Activated CD8-positive, alpha-beta T cell treated with anti-CD3 and anti-CD28 coated beads for 36 hours (primary cell): ENCODE measurements around the gene FBXO31. TPM values are rescaled to one million over a fixed set of nuclear protein-coding genes. Genes with fewer than 3 reads are reported as not detected.

Experiments used
- ATAC-seq: fragments of 200-7000 bp; cut with Tn5 transposase; one replicate; pipeline ENCODE4 v1.10.0; 2021; ENCODE audit warnings: mild to moderate bottlenecking, moderate library complexity
- CTCF ChIA-PET: fragments of 350-600 bp; sonication (Branson Sonifier 250); formaldehyde crosslinking; loops from one replicate; lab custom pipeline; 2021; ENCODE audit warnings: antibody characterized with exemption; lab: Charles Lee
- POLR2A ChIA-PET: fragments of 350-600 bp; sonication (Branson Sonifier 250); formaldehyde crosslinking; loops from one replicate; lab custom pipeline; 2021; ENCODE audit warnings: antibody characterized with exemption; lab: Charles Lee
- DNase-seq: peaks from one replicate; pipeline ENCODE4 v3.0.0-alpha.2; 2020
- H3K27ac Mint-ChIP-seq: one replicate; pipeline ENCODE4 v1.8.0; 2021; ENCODE audit warnings: mild to moderate bottlenecking, mixed read lengths
- H3K27me3 Mint-ChIP-seq: one replicate; pipeline ENCODE4 v1.8.0; 2021; ENCODE audit warnings: mixed read lengths
- H3K36me3 Mint-ChIP-seq: one replicate; pipeline ENCODE4 v1.8.0; 2021; ENCODE audit warnings: low read depth, mixed read lengths
- H3K4me1 Mint-ChIP-seq: one replicate; pipeline ENCODE4 v1.8.0; 2021; ENCODE audit warnings: low read depth, mixed read lengths
- H3K4me3 Mint-ChIP-seq: one replicate; pipeline ENCODE4 v1.8.0; 2021; ENCODE audit warnings: mild to moderate bottlenecking, moderate library complexity, mixed read lengths
- H3K9me3 Mint-ChIP-seq: one replicate; pipeline ENCODE4 v1.8.0; 2021; ENCODE audit warnings: mixed read lengths
- CTCF ChIP-seq: fragments of 200-600 bp; IDR thresholded peaks from one replicate; pipeline ENCODE4 v1.8.0; 2022; ENCODE audit warnings: antibody characterized with exemption, mild to moderate bottlenecking
- intact Hi-C: fragments of 100-400 bp; cut with micrococcal nuclease; formaldehyde crosslinking; loops from one replicate; pipeline ENCODE4 v1.10.0; 2022
- total RNA-seq, 2 experiments: library from RNA; stranded (reverse); gene quantifications; one replicate each; pipeline ENCODE4 v1.2.3, GENCODE V29; 2021

The FBXO31 gene
- total RNA-seq, 2 experiments from 2014 or later: 32.0 to 32.7 TPM

DNA sequence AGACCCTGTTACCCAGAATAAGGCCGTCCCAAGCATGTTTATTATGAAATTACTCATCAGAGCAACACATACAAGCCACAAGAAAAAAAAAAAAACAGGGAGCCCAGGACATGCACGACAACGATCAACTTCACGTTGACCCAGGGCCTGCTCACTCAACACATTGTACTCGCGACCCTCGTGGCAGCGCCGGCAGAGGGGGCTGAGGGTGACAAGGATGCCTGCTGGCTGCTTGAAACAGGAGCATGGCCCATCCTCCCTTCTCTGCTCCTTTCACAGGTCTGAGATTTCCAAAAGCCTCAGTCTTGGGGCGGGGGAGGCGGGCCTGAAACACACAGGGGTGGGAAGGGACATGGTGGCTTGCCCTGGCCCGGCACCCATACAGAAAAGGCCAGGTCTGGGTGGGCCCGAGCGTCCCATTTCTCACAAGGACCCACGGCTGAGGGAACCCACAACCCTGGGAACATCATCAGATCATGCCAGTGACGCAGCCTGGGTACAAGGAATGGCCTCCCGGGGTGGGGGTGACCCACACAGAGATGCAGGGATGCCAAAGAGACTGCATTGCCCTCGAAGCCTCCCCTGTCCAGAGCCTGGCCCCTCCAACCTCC, 45.3 kb downstream of the FBXO31 start:
- no peak for ATAC-seq
- no peaks in the 10 kb centered on the region for H3K27me3 Mint-ChIP-seq
- H3K4me3 Mint-ChIP-seq: no peak overlapping the region
- no peak for DNase-seq
- TF ChIP-seq CTCF: no peak
- ChIA-PET POLR2A (no interaction called here), CTCF (no interaction called here)
- no peaks in the 10 kb centered on the region for H3K9me3 Mint-ChIP-seq
- H3K36me3 Mint-ChIP-seq: peaks cover 46% of the 10 kb centered on the region
- H3K4me1 Mint-ChIP-seq: peaks cover 23% of the 10 kb centered on the region
- H3K27ac Mint-ChIP-seq: no peak overlapping the region
- intact Hi-C loops: no loop called here

DNA sequence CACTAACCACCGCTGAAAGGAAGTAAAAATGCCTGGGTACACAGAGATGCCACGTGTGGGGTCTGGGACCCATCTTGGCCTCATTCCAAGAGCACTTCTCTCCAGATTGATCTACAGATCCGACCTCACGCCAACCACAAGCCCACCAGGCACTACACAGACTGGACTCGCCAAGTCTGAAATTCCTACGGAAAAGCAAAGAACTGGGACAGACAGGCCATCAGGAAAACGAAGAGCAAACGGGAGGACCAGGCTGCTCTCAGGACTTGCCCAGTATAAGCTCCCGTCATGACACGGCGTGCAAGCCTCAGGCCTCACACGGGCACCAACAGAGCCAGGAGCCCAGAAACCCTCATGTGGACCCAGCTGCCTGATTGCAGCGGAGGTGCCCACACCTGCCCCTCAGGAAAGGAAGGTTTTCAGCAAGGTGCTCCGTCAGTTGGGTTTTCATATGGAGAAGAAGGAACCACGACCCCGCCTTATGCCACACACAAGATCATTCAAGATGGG, 46.3 kb downstream of the FBXO31 start:
- H3K4me3 Mint-ChIP-seq: no peak overlapping the region
- ATAC-seq (no peak), DNase-seq (no peak)
- H3K27me3 Mint-ChIP-seq: no peaks in the 10 kb centered on the region
- peaks cover 22% of the 10 kb centered on the region for H3K4me1 Mint-ChIP-seq
- H3K9me3 Mint-ChIP-seq: no peaks in the 10 kb centered on the region
- no peak for TF ChIP-seq CTCF
- intact Hi-C loops: no loop called here
- POLR2A ChIA-PET: no interaction called here
- CTCF ChIA-PET: interaction anchor here (0.7 kb wide), 1 partner anchor 20 kb away, joined by 3 read pairs; no protein-coding TSS in a partner anchor
- peaks cover 40% of the 10 kb centered on the region for H3K36me3 Mint-ChIP-seq
- H3K27ac Mint-ChIP-seq: peak overlapping the region; percentile 65

- no peak overlapping the region for H3K27ac Mint-ChIP-seq
Measured at GRCh38 chr16:87336434-87337240, 46.9 kb downstream of the FBXO31 start.

GRCh38 chr16:87335625-87336433, 47.7 kb downstream of the FBXO31 start:
- TF ChIP-seq CTCF: no peak
- DNase-seq (no peak), ATAC-seq (peak; percentile 40)
- POLR2A ChIA-PET: no interaction called here
- CTCF ChIA-PET: interaction anchor here (1.1 kb wide), 1 partner anchor 59 kb away, joined by 3 read pairs; no protein-coding TSS in a partner anchor
- intact Hi-C loops: no loop called here
- H3K4me1 Mint-ChIP-seq: peaks cover 20% of the 10 kb centered on the region
- H3K27ac Mint-ChIP-seq: peak overlapping the region; percentile 27
- H3K27me3 Mint-ChIP-seq: no peaks in the 10 kb centered on the region
- H3K9me3 Mint-ChIP-seq: no peaks in the 10 kb centered on the region
- H3K4me3 Mint-ChIP-seq: no peak overlapping the region
- peaks cover 34% of the 10 kb centered on the region for H3K36me3 Mint-ChIP-seq

More at GRCh38 chr16:87336434-87337240, 46.9 kb downstream of the FBXO31 start:
- no peaks in the 10 kb centered on the region for H3K9me3 Mint-ChIP-seq
- H3K27me3 Mint-ChIP-seq: no peaks in the 10 kb centered on the region
- no peak overlapping the region for H3K4me3 Mint-ChIP-seq
- no peak for DNase-seq
- ATAC-seq: no peak
- no peak for TF ChIP-seq CTCF
- ChIA-PET CTCF (interaction anchor here (0.7 kb wide), 1 partner anchor 20 kb away, joined by 3 read pairs; no protein-coding TSS in a partner anchor), POLR2A (no interaction called here)
- H3K36me3 Mint-ChIP-seq: peaks cover 35% of the 10 kb centered on the region
- H3K4me1 Mint-ChIP-seq: peaks cover 21% of the 10 kb centered on the region
- intact Hi-C loops: no loop called here
